ENCODE results near the gene C14orf119.

DNA sequence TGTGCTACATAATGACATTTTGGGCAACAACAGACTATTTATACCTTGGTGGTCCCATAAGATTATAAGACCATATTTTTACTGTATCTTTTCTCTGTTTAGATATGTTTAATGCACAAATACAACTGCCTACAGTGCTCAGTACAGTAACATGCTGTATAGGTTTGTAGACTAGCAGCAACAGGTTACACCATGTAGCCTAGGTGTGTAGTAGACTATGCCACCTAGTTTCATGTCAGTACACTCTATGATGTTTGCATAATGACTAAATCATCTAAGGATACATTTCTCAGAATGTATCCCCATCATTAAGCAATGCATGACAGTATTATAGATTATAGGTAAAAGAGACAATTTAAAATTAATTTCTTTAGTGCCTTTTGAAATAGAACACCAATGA is 54.4 kb downstream of the C14orf119 start:
- no peak for TF ChIP-seq EZH2phosphoT487 (IDR thresholded peaks at IDR 0.05; ENCODE audit: borderline replicate concordance, low read length)
- TF ChIP-seq, protein P1, sequence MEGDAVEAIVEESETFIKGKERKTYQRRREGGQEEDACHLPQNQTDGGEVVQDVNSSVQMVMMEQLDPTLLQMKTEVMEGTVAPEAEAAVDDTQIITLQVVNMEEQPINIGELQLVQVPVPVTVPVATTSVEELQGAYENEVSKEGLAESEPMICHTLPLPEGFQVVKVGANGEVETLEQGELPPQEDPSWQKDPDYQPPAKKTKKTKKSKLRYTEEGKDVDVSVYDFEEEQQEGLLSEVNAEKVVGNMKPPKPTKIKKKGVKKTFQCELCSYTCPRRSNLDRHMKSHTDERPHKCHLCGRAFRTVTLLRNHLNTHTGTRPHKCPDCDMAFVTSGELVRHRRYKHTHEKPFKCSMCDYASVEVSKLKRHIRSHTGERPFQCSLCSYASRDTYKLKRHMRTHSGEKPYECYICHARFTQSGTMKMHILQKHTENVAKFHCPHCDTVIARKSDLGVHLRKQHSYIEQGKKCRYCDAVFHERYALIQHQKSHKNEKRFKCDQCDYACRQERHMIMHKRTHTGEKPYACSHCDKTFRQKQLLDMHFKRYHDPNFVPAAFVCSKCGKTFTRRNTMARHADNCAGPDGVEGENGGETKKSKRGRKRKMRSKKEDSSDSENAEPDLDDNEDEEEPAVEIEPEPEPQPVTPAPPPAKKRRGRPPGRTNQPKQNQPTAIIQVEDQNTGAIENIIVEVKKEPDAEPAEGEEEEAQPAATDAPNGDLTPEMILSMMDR (IDR thresholded peaks at IDR 0.05; ENCODE audit: low read depth, low read length, poor library complexity, severe bottlenecking), result no peak
